Ishikawa (cell line): ENCODE results near the gene UBL5.
A peak's percentile ranks its signal among the peaks of the same experiment; 100 is the strongest.

Source experiments
- CEBPB ChIP-seq: IDR thresholded peaks from 2 replicates; pipeline ENCODE4 v1.6.1; 2012
- EGR1 ChIP-seq: IDR thresholded peaks from 2 replicates; pipeline ENCODE4 v1.6.1; 2012
- EP300 ChIP-seq: IDR thresholded peaks from 2 replicates; pipeline ENCODE4 v1.6.1; 2012; ENCODE audit warnings: borderline replicate concordance
- FOXM1 ChIP-seq: IDR thresholded peaks from 2 replicates; pipeline ENCODE4 v1.6.1; 2012; ENCODE audit warnings: low read depth, borderline replicate concordance
- RAD21 ChIP-seq: IDR thresholded peaks from 2 replicates; pipeline ENCODE4 v1.6.1; 2012; ENCODE audit warnings: low read depth
- TAF1 ChIP-seq: IDR thresholded peaks from 2 replicates; pipeline ENCODE4 v1.6.1; 2012; ENCODE audit warnings: low read depth, mild to moderate bottlenecking
- TCF12 ChIP-seq: IDR thresholded peaks from 2 replicates; pipeline ENCODE4 v1.6.1; 2012; ENCODE audit warnings: low read depth
- TEAD4 ChIP-seq: IDR thresholded peaks from 2 replicates; pipeline ENCODE4 v1.6.1; 2012
- YY1 ChIP-seq: IDR thresholded peaks from 2 replicates; pipeline ENCODE4 v1.6.1; 2012; ENCODE audit warnings: low read depth

GRCh38 chr19:9834726-9835506 lies 7.2 kb downstream of the UBL5 start, which contains the start of gene PIN1:
- TF ChIP-seq TEAD4: no peak
- TF ChIP-seq FOXM1: peak; percentile 70
- TF ChIP-seq EP300: no peak
- TF ChIP-seq TAF1: peak; percentile 80; the same call in 1 of the 2 replicates
- TF ChIP-seq CEBPB: no peak
- peak; percentile 93 for TF ChIP-seq YY1
- 0 out of 2 replicates have a peak, but pooled peaks have one; percentile 9 for TF ChIP-seq TCF12
- 0 out of 2 replicates have a peak, but pooled peaks have one; percentile 49 for TF ChIP-seq EGR1
- no peak for TF ChIP-seq RAD21
